Ramos (cell line): ENCODE measurements around the gene HTR3A.

Experiments used
- in situ Hi-C: fragments of 300-500 bp; cut with MboI; formaldehyde crosslinking; loops from one replicate; pipeline ENCODE4 v1.14.3; 2022; ENCODE audit warnings: low sequenced_read_pairs; ENCODE audit not compliant: unreplicated experiment

The HTR3A gene

GRCh38 chr11:113977071-113977490 lies 2.2 kb downstream of the HTR3A start:
- in situ Hi-C loops = loop anchor here (25.0 kb wide), 1 partner anchor 285 kb away; no protein-coding TSS in a partner anchor

GRCh38 chr11:113977701-113978100 lies 2.8 kb downstream of the HTR3A start:
- in situ Hi-C loops = loop anchor here (25.0 kb wide), 1 partner anchor 285 kb away; no protein-coding TSS in a partner anchor

GRCh38 chr11:113979431-113979830 lies 4.5 kb downstream of the HTR3A start:
- in situ Hi-C loops = loop anchor here (25.0 kb wide), 1 partner anchor 283 kb away; no protein-coding TSS in a partner anchor

- in situ Hi-C loops = loop anchor here (25.0 kb wide), 1 partner anchor 282 kb away; no protein-coding TSS in a partner anchor
Measured at GRCh38 chr11:113980785-113981184, 5.9 kb downstream of the HTR3A start.

GRCh38 chr11:113982306-113982705 lies 7.4 kb downstream of the HTR3A start:
- in situ Hi-C loops = loop anchor here (25.0 kb wide), 1 partner anchor 280 kb away; no protein-coding TSS in a partner anchor

- in situ Hi-C loops = loop anchor here (25.0 kb wide), 1 partner anchor 278 kb away; no protein-coding TSS in a partner anchor
Measured at GRCh38 chr11:113984781-113985180, 9.9 kb downstream of the HTR3A start.

- in situ Hi-C loops = loop anchor here (25.0 kb wide), 1 partner anchor 276 kb away; no protein-coding TSS in a partner anchor
Measured at GRCh38 chr11:113985906-113986305, 11.0 kb downstream of the HTR3A start.

- in situ Hi-C loops = loop anchor here (25.0 kb wide), 1 partner anchor 276 kb away; no protein-coding TSS in a partner anchor
Measured at GRCh38 chr11:113986351-113987140, 11.6 kb downstream of the HTR3A start.

GRCh38 chr11:113989381-113989780 lies 14.5 kb downstream of the HTR3A start:
- in situ Hi-C loops = loop anchor here (25.0 kb wide), 1 partner anchor 273 kb away; no protein-coding TSS in a partner anchor

GRCh38 chr11:113989916-113990315 lies 15.0 kb downstream of the HTR3A start:
- in situ Hi-C loops = loop anchor here (10.0 to 25.0 kb wide), 2 partner anchors 195 to 272 kb away; no protein-coding TSS in a partner anchor

GRCh38 chr11:113991170-113991569 lies 16.3 kb downstream of the HTR3A start:
- in situ Hi-C loops = loop anchor here (10.0 to 25.0 kb wide), 2 partner anchors 194 to 271 kb away; no protein-coding TSS in a partner anchor

- in situ Hi-C loops = loop anchor here (10.0 to 25.0 kb wide), 2 partner anchors 193 to 270 kb away; no protein-coding TSS in a partner anchor
Measured at GRCh38 chr11:113991718-113992458, 17.0 kb downstream of the HTR3A start.

GRCh38 chr11:113992459-113993110 lies 17.7 kb downstream of the HTR3A start:
- in situ Hi-C loops = loop anchor here (10.0 to 25.0 kb wide), 2 partner anchors 192 to 270 kb away; no protein-coding TSS in a partner anchor

GRCh38 chr11:113994077-113994954 lies 19.4 kb downstream of the HTR3A start:
- in situ Hi-C loops = loop anchor here (10.0 to 25.0 kb wide), 2 partner anchors 190 to 268 kb away; no protein-coding TSS in a partner anchor

- in situ Hi-C loops = loop anchor here (10.0 to 25.0 kb wide), 2 partner anchors 187 to 265 kb away; no protein-coding TSS in a partner anchor
Measured at GRCh38 chr11:113997473-113997872, 22.6 kb downstream of the HTR3A start.

GRCh38 chr11:113998574-113998973 lies 23.7 kb downstream of the HTR3A start:
- in situ Hi-C loops = loop anchor here (10.0 to 25.0 kb wide), 2 partner anchors 186 to 264 kb away; no protein-coding TSS in a partner anchor

GRCh38 chr11:114000526-114000925 lies 25.6 kb downstream of the HTR3A start:
- in situ Hi-C loops = no loop called here

GRCh38 chr11:114001416-114001815 lies 26.5 kb downstream of the HTR3A start:
- in situ Hi-C loops = no loop called here

GRCh38 chr11:114008331-114008730 lies 33.4 kb downstream of the HTR3A start:
- in situ Hi-C loops = no loop called here
